K562 (cell line): ENCODE results near the gene TDRD5. TPM values are rescaled to one million over a fixed set of nuclear protein-coding genes. Genes with fewer than 3 reads are reported as not detected.

Experiments used
- ATAC-seq: fragments of 200-7000 bp; cut with Tn5 transposase; 3 replicates; pipeline ENCODE4 v1.9.1; 2020; ENCODE audit warnings: moderate library complexity
- BruUV-seq: library from RNA; stranded (reverse); fragments of 400-500 nt; replicated peaks from 2 replicates; lab custom pipeline; 2021; lab: Mats Ljungman, UMichigan
- CTCF ChIA-PET: fragments of 300-600 bp; formaldehyde crosslinking; extraction: SDS; loops from one replicate; lab custom pipeline; 2021; ENCODE audit warnings: low intra/inter-chr PET ratio; lab: Yijun Ruan, JAX
- POLR2A ChIA-PET: fragments of 300-600, 350-650 bp; sonication (Branson Sonifier 250); formaldehyde crosslinking; extraction: SDS; loops from one replicate; lab custom pipeline; 2021; ENCODE audit warnings: antibody characterized with exemption, inconsistent platforms; lab: Yijun Ruan, JAX
- DNase-seq, 4 experiments: peaks; one replicate each; pipeline versions ENCODE4 v3.0.0 to v3.0.0-alpha.2; 2011 to 2018; ENCODE audit warnings: low spot score in 3 of 4, mixed read lengths in 3 of 4; ENCODE audit errors: extremely low read depth in 1 of 4
- FAIRE-seq: peaks from 2 replicates; lab custom pipeline; 2011; peaks lifted over from hg19 to GRCh38; lab: Jason Lieb, UNC
- H2AFZ ChIP-seq: 2 replicates; pipeline ENCODE4 v1.6.0; 2011; ENCODE audit warnings: low read depth, low read length, control low read depth, inconsistent platforms
- H3K27ac ChIP-seq: fragments of 200-600 bp; 3 replicates; pipeline ENCODE4 v1.8.0; 2011; ENCODE audit warnings: low read depth, mild to moderate bottlenecking, control low read depth, inconsistent platforms, low read length, moderate library complexity, mixed read lengths; ENCODE audit errors: extremely low read depth
- H3K27me3 ChIP-seq, 2 experiments: fragments of 300-600 bp in 1 of 2; 2 replicates in 1 of 2; 3 replicates in 1 of 2; pipeline versions ENCODE4 v1.6.0 to v1.8.0; 2011; ENCODE audit warnings: inconsistent platforms in 2 of 2, low read length in 2 of 2, mild to moderate bottlenecking in 1 of 2, mixed read lengths in 1 of 2, moderate library complexity in 1 of 2; ENCODE audit not compliant: control insufficient read depth in 2 of 2, insufficient read depth in 2 of 2
- H3K36me3 ChIP-seq: fragments of 300-600 bp; 3 replicates; pipeline ENCODE4 v1.8.0; 2011; ENCODE audit warnings: mild to moderate bottlenecking, low read length, inconsistent platforms; ENCODE audit not compliant: control insufficient read depth, insufficient read depth
- H3K4me1 ChIP-seq, 2 experiments: fragments of 200-600 bp in 1 of 2; replicated peaks in 1 of 2; 2 replicates in 1 of 2; 3 replicates in 1 of 2; pipeline versions ENCODE4 v1.5.1 to v1.8.0; 2011; ENCODE audit warnings: inconsistent platforms in 2 of 2, low read length in 2 of 2, mild to moderate bottlenecking in 1 of 2, mixed read lengths in 1 of 2, moderate library complexity in 1 of 2; ENCODE audit not compliant: control insufficient read depth in 2 of 2, insufficient read depth in 2 of 2
- H3K4me2 ChIP-seq: 2 replicates; pipeline ENCODE4 v1.6.1; 2011; ENCODE audit warnings: low read length, control low read depth, inconsistent platforms, mixed read lengths; ENCODE audit not compliant: insufficient read depth
- H3K4me3 ChIP-seq: fragments of 200-600 bp; sonication (generic), shearing (Covaris generic); 2 replicates; pipeline ENCODE4 v1.5.1; 2016; ENCODE audit warnings: control low read depth, inconsistent platforms
- H3K79me2 ChIP-seq: fragments of 200-600 bp; 3 replicates; pipeline ENCODE4 v1.8.0; 2011; ENCODE audit warnings: low read length, inconsistent platforms; ENCODE audit not compliant: control insufficient read depth, insufficient read depth
- H3K9ac ChIP-seq, 2 experiments: 2 replicates each; pipeline versions ENCODE4 v1.6.0 to v1.6.1; 2011; ENCODE audit warnings: low read depth in 2 of 2, low read length in 2 of 2, control low read depth in 1 of 2, inconsistent platforms in 1 of 2, mild to moderate bottlenecking in 1 of 2, mixed read lengths in 1 of 2; ENCODE audit not compliant: insufficient read depth in 1 of 2
- H3K9me1 ChIP-seq: one replicate; pipeline ENCODE4 v1.6.0; 2011; ENCODE audit warnings: inconsistent platforms, mild to moderate bottlenecking, low read length, moderate library complexity; ENCODE audit not compliant: control insufficient read depth, insufficient read depth
- H3K9me3 ChIP-seq: replicated peaks from 2 replicates; pipeline ENCODE4 v1.5.1; 2011; ENCODE audit warnings: low read depth, low read length, inconsistent platforms; ENCODE audit not compliant: control insufficient read depth, insufficient read depth
- H4K20me1 ChIP-seq: replicated peaks from 2 replicates; pipeline ENCODE4 v1.6.1; 2011; ENCODE audit warnings: low read length, inconsistent platforms, mixed read lengths; ENCODE audit not compliant: control insufficient read depth, insufficient read depth
- CBFB ChIP-seq: sonication (generic); formaldehyde crosslinking; IDR thresholded peaks from 2 replicates; pipeline ENCODE4 v1.4.0; 2020; ENCODE audit warnings: mild to moderate bottlenecking, missing genetic modification reagents
- CBX2 ChIP-seq: fragments of 200-600 bp; sonication (generic); IDR thresholded peaks from one replicate; pipeline ENCODE4 v1.6.1; 2012; ENCODE audit warnings: mild to moderate bottlenecking, low read length, inconsistent platforms; ENCODE audit not compliant: insufficient read depth, poor library complexity, severe bottlenecking
- MEIS2 ChIP-seq: fragments of 450-650 bp; IDR thresholded peaks from 2 replicates; pipeline ENCODE4 v1.6.1; 2014; ENCODE audit warnings: mild to moderate bottlenecking; ENCODE audit not compliant: partially characterized antibody
- RBM39 ChIP-seq: fragments of 200-400 bp; formaldehyde crosslinking; optimal IDR thresholded peaks from 2 replicates; pipeline ENCODE3; 2018; ENCODE audit warnings: low read depth, low read length
- ZNF3 ChIP-seq: fragments of 250-450 bp; sonication (Bioruptor Pico); IDR thresholded peaks from 2 replicates; pipeline ENCODE4 v1.5.0; 2021; ENCODE audit warnings: mild to moderate bottlenecking, moderate library complexity
- WGBS: fragments of 100-300 bp; shearing (Covaris generic); methylation state at CpG from one replicate; pipeline ENCODE4 v1.1.6; 2016; ENCODE audit warnings: low coverage, mixed read lengths; ENCODE audit not compliant: insufficient coverage; ENCODE audit errors: missing lambda C conversion rate; 5-methylcytosine and 5-hydroxymethylcytosine counted together
- in situ Hi-C: fragments of 300-500 bp; cut with MboI; formaldehyde crosslinking; loops from 4 replicates; pipeline ENCODE4 v1.15.0; 2018; ENCODE audit warnings: inconsistent platforms, mixed read lengths
- intact Hi-C: fragments of 100-400 bp; cut with micrococcal nuclease; formaldehyde crosslinking; loops from 2 replicates; pipeline ENCODE4 v1.14.2; 2022
- polyA plus RNA-seq, 8 experiments: library from polyadenylated mRNA; depleted of rRNA in 4 of 8; stranded (reverse) in 5 of 8; unstranded in 3 of 8; fragments of >200 nt; fragmentation: Nextera tagmentation in 2 of 8; fragmentation: Illumina TruSeq in 1 of 8; extraction: Ambion mirVana in 2 of 8; extraction: Trizol in 1 of 8; gene quantifications; 2 replicates each; pipeline versions ENCODE4 v1.2.1 to v1.2.3, GENCODE V29; 2011 to 2014; ENCODE audit warnings: inconsistent platforms in 1 of 8, missing spikeins in 1 of 8
- total RNA-seq, 7 experiments: library from RNA; depleted of rRNA in 6 of 7; stranded (reverse); fragments of >200 nt in 6 of 7; fragmentation: Illumina TruSeq in 2 of 7; extraction: Trizol in 2 of 7; gene quantifications; 2 replicates each; pipeline versions ENCODE4 v1.2.1 to v1.2.3, GENCODE V29; 2011 to 2021; ENCODE audit warnings: low replicate concordance in 1 of 7
- TF ChIP-seq, protein P1 (sequence below), 2 experiments: IDR thresholded peaks in 1 of 2; conservative IDR thresholded peaks in 1 of 2; 2 replicates each; pipeline ENCODE4 v1.6.1; 2016; ENCODE audit warnings: low read depth in 2 of 2, mild to moderate bottlenecking in 1 of 2, missing compliant biosample characterization in 1 of 2, missing genetic modification characterization in 1 of 2, moderate library complexity in 1 of 2
- TF ChIP-seq, protein P2 (sequence below): fragments of 150-350 bp; conservative IDR thresholded peaks from 2 replicates; pipeline ENCODE4 v1.6.1; 2014; ENCODE audit warnings: low read length

TDRD5 gene
- total and polyA plus RNA-seq, 9 of the 15 experiments (the other 6 are each of a cell fraction or from before 2014, with no cell fraction given): 0.04 to 0.57 (median 0.26) TPM; not detected in 1

DNA sequence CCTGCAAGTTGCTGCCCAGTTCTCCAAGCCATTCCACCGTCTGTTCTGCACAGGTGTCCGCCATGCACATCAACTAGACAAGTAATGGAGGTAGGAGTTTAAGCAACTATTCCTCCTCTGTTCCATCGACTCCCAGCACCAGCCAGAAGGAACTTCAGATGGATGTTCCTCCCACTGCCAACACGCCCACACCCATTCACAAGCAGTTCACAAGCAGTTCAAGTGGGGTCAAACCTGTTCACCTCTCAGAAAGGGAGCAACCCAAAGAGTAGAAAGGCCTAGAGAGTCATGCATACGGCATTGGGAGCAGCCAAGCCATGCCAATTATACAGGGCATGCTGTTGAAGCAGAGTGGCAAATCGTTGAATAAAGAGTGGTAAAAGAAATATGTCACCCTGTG, 4.3 kb upstream of the TDRD5 start:
- no peaks in the 10 kb centered on the region for H3K9me3 ChIP-seq
- BruUV-seq: no TSS peak
- peaks cover 0 to 18% of the 10 kb centered on the region in 2 experiments; a peak in 2 of 5 replicates for H3K4me1 ChIP-seq
- H4K20me1 ChIP-seq: no peaks in the 10 kb centered on the region; the same call in 1 of the 2 replicates
- intact Hi-C loops (loop anchor here (5.0 kb wide), 1 partner anchor 225 kb away; no protein-coding TSS in a partner anchor), in situ Hi-C loops (no loop called here)
- H3K4me3 ChIP-seq: no peak overlapping the region
- H3K27me3 ChIP-seq: peaks cover 33 to 50% of the 10 kb centered on the region in 2 experiments
- no peak overlapping the region for H3K4me2 ChIP-seq
- 3% methylated on average over 6 of the region's 6 CpGs for WGBS
- ChIA-PET POLR2A (no interaction called here), CTCF (no interaction called here)
- TF ChIP-seq CBX2 (no peak), CBFB (no peak), MEIS2 (no peak), RBM39 (no peak), ZNF3 (CRISPR knock-in tag) (no peak)
- TF ChIP-seq, protein P1, sequence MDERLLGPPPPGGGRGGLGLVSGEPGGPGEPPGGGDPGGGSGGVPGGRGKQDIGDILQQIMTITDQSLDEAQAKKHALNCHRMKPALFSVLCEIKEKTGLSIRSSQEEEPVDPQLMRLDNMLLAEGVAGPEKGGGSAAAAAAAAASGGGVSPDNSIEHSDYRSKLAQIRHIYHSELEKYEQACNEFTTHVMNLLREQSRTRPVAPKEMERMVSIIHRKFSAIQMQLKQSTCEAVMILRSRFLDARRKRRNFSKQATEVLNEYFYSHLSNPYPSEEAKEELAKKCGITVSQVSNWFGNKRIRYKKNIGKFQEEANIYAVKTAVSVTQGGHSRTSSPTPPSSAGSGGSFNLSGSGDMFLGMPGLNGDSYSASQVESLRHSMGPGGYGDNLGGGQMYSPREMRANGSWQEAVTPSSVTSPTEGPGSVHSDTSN (CRISPR knock-in tag; IDR thresholded peaks at IDR 0.05; ENCODE audit: low read depth): no peak
- TF ChIP-seq, protein P1 (tag; conservative IDR thresholded peaks at IDR 0.05; ENCODE audit: low read depth): no peak
- TF ChIP-seq, protein P2, sequence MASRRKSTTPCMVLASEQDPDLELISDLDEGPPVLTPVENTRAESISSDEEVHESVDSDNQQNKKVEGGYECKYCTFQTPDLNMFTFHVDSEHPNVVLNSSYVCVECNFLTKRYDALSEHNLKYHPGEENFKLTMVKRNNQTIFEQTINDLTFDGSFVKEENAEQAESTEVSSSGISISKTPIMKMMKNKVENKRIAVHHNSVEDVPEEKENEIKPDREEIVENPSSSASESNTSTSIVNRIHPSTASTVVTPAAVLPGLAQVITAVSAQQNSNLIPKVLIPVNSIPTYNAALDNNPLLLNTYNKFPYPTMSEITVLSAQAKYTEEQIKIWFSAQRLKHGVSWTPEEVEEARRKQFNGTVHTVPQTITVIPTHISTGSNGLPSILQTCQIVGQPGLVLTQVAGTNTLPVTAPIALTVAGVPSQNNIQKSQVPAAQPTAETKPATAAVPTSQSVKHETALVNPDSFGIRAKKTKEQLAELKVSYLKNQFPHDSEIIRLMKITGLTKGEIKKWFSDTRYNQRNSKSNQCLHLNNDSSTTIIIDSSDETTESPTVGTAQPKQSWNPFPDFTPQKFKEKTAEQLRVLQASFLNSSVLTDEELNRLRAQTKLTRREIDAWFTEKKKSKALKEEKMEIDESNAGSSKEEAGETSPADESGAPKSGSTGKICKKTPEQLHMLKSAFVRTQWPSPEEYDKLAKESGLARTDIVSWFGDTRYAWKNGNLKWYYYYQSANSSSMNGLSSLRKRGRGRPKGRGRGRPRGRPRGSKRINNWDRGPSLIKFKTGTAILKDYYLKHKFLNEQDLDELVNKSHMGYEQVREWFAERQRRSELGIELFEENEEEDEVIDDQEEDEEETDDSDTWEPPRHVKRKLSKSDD: no peak
- ATAC-seq: no peak
- no peak overlapping the region for H3K9ac ChIP-seq
- no peak for DNase-seq
- H2AFZ ChIP-seq: no peak overlapping the region
- no peaks in the 10 kb centered on the region for H3K9me1 ChIP-seq
- no peaks in the 10 kb centered on the region for H3K79me2 ChIP-seq
- FAIRE-seq: no peak
- no peak overlapping the region for H3K27ac ChIP-seq
- H3K36me3 ChIP-seq: no peaks in the 10 kb centered on the region
